GM18511 (cell line): ENCODE results near the gene BEND7.
"Not testable (repeated sequence)": the region's sequence is repeated elsewhere in the genome, so short reads cannot be mapped to it uniquely, and the experiment has no call there.

Experiments used
- ATAC-seq: cut with Tn5 transposase; IDR thresholded peaks from one replicate; pipeline ENCODE4 v1.9.1; 2021; ENCODE audit warnings: mild to moderate bottlenecking, moderate library complexity; ENCODE audit not compliant: unreplicated experiment

BEND7 gene

DNA sequence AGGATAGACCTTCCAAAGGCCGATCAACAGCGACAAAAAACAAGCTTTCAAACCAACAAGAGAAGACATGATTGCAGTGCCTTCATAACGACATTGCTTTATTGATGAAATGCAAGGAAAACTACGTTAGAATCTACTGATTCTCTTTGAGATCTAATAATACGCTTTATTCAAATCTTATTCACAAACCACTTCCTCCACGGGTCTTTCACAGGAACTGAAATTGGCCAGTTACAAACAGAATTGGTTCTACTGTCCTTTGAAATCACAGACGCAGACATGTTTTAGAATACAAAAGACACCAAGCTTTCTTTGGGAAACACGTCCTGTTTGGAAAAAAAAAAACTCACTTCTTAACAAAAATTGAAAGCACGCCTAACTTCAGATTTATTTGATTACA is 106.0 kb downstream of the BEND7 start:
- ATAC-seq = no peak

DNA sequence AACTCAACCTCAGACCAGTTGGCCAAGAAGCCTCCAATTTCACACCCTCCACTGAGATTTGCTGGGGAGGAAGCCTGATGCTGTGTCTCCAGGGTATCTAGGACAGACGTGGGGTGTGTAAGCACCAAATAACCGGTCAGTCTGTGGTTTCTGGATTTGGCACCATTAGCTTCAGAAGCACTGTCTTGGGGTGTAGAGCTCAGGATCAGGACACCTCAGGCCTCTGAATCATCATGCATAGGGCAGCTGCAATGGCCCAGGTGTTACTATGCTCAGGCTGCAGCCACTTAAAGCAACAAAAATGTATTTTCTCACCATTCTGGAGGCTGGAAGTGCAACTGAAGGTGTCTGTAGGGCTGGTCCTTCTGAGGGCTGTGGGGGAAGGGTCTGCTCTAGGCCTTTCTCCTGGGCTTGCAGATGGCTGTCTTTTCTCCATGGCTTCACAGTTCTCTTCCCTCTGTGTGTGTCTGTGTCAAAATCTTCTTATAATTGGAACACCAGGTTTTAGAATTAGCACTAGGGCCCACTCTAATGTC is 107.4 kb downstream of the BEND7 start:
- ATAC-seq = no peak

DNA sequence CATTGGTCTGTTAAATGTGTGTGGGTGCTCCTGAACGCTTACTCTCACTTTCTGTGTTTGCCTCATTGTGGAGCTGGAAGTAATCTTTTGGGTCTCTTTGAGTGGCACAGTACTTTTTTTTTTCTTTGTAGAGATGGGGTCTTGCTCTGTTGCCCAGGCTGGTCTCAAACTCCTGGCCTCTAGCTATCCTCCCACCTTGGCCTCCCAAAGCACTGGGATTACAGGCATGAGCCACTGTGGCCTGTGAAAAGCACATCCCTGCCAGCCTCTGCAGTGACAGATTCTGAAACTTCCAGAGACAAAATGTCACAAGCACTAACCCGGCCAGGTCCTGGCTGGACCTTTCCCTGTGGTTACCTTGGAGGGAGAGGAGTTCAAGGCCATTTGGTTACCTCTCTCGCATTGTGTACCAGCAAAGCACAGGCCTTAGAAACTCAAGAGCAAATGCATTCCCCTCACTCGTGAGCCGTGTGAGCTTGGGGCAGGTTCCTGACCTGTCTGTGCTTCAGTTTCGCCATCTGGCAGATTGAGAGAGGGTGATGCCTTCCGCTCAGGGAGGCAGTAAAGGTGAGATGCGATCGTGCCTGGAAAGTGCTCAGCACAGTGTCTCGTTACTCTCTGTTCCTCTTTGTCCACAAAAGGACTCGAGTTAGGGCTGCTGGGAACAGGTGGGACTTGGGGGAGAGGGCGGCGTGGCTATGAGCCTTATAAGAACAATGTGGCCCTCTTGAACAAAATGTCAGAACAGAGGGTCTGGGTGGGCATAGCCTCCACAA is 108.1 kb downstream of the BEND7 start:
- no peak for ATAC-seq

DNA sequence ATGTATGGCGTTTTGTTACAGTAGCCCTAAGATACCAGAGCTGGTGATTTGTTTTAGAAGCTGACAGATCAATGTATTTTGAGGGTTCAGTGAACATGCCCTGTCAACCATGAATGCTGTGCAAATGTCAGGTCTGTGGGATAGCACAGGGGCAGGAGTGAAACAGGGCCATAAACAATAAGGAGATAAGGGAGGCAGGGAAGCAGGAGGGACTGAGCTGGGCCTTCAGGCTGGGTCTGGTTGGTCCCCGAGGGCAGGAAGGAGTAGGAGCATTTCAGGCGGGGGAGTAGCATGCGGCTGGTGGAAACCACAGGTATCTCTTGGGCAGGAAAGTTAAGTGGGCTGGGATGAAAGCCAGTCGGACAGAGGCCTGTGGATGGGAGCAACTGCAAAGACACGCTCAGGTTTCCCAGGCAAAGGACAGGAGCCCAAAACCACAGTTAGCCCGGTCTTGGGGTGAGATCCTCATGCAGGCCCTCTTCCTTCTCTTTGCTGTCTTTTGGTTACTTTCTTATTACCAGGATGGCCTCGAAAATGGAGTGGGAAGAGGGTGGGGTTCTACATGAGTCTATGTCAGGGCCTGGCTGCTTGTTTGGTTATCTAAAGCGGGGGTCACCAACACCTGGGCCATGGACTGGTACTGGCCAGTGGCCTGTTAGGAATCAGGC is 111.2 kb downstream of the BEND7 start:
- no peak for ATAC-seq

DNA sequence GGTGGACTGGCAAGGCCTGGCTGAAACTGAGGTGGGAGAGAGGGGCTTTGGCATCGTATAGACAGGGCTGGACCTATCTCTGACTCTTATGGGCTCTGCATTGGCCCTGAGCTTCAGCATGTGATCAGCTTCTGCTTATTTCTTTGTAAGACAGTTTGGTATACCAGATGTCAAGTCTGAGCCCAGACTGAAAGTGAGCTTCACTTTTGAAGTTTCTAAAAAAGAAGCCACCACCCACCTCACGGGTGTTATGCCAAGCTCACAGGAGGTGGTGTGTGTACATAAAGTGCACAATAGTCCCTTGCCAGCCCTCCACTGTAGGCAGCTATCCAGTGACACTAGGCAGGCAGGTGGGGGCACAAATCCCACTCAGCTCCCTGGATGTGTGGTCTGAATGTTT is 112.1 kb downstream of the BEND7 start:
- no peak for ATAC-seq

DNA sequence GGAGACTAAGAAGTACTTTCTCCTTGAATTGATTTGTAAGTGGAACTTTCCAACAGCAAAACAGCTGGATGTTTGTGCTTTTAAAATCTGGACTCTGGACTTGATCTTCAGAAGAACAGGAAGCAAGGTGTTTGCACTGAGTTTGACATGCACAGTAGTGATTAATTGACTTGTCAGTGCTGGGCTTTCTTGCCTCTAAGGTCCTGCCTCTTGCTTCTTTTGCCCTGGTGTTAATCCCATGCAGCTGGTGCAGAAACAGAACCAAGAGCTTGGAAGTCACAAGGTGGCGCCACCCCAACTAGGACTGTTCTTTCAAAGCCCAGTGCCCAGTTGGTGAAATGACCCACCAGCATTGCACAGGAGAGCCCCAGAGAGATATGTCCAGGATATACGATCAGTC is 114.0 kb downstream of the BEND7 start:
- ATAC-seq = no peak

DNA sequence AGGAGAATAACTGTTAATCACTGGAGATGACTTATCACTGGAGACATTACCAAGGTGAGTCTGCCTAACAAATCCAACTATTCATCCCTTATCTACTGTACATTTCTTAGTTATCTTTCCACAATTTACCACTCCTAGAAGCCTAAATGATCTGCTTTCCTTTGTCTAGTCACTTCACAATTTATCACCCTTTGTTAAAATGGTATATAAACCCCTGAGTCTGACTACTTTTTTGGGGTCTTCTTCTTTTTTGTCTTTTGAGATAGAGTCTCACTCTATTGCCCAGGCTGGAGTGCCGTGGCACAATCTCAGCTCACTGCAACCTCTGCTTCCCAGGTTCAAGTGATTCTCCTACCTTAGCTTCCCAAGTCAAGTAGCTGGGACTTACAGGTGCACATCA is 114.7 kb downstream of the BEND7 start:
- ATAC-seq = no peak

DNA sequence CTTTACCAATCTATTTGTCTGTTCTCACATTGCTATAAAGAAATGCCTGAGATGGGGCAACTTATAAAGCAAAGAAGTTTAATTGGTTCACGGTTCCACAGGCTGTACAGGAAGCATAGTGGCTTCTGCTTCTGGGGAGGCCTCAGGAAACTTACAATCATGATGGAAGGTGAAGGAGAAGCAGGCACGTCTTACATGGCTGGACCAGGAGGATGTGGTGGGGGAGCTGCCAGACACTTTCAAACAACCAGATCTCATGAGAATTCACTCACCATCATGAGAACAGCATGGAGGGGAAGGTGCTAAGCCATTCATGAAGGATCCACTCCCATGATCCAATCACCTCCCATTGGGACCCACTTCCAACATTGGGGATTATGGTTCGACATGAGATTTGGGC is 115.9 kb downstream of the BEND7 start:
- ATAC-seq = no peak

DNA sequence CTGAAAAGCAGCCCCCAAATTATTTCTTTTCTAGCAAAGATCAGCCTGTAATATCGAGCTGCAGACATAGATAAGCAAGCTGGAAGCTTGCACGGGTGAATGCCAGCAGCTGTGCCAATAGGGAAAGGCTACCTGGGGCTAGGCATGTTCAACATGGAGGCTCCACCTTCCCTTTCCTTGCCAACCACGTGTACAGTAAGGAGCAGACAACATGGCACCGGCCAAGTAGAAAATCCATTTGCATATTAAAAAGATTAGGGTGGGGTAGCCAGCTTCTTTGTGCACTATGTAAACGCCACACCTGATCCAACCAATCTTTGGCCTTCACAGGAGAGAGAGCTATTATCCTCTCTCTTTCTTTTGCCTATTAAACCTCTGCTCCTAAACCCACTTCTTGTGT is 124.0 kb downstream of the BEND7 start:
- no peak for ATAC-seq

DNA sequence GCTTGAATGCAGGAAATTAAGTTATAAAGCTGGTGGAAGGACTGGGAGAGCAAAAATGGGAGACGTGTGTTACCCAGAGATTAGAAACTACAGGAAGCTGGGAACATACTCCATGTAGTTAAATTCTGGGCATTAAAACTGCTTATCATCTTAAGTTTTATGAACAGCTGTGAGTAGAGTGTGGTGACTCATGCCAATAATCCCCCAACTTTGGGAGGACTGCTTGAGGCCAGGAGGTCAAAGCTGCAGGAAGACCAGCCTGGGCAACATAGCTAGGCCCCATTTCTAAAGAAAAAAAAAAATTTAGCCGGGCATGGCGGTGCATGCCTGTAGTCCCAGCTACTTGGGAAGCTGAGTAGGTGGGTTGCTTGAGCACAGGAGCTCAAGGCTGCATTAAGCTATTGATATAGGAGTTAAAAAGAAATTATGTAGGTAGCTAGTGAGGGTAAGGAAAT is 124.5 kb downstream of the BEND7 start:
- ATAC-seq = no peak

DNA sequence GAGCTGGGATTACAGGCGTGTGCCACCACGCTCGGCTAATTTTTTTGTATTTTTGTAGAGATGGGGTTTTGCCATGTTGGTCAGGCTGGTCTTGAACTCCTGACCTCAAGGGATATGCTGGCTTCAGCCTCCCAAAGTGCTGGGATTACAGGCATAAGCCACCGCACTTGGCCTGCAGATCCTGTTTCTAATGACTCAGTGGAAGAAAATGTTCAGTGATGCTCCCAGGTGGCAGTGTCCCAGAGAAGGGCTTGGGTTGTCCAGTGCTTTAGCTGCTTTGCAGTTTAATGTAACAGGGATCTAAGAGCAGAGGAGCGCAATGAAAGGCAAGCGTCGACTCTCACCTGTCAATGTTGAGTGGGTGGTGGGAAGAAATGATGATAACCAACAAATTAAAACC is 125.4 kb downstream of the BEND7 start:
- ATAC-seq = not testable (repeated sequence)

DNA sequence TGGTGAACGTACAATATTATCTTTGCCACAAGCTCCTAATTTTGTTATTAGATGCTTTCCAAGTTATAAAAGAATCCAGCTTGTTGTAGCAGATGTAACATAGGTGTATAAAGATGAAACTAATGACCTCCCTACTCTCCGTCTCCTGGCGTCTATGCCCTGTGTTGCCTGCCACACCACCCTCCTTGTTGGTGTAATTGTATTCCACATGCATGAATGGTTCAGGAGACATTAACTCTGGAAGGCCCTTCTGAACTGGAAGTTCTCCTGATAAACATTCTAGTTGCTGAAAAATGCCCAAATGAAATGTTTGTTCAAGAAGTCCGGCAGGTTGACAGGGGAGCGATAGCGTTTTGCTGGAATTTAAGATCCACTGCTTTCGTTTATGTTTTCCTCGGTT is 126.8 kb downstream of the BEND7 start:
- ATAC-seq = no peak

DNA sequence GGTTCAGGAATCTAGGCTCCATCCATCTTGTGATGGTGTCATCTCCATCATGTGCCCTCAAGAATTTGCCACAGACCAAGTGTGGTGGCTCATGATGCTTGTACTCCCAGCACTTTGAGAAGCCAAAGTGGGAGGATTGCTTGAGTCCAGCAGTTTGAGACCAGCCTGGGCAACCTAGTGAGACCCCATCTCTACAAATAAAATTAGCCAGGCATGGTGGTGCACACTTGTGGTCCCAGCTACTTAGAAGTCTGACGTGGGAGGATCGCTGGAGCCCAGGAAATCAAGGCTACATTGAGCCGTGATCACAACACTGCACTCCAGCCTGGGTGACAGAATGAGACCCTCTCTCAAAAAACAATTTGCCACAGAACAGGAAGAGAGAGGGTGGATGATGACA is 127.7 kb downstream of the BEND7 start:
- no peak for ATAC-seq

DNA sequence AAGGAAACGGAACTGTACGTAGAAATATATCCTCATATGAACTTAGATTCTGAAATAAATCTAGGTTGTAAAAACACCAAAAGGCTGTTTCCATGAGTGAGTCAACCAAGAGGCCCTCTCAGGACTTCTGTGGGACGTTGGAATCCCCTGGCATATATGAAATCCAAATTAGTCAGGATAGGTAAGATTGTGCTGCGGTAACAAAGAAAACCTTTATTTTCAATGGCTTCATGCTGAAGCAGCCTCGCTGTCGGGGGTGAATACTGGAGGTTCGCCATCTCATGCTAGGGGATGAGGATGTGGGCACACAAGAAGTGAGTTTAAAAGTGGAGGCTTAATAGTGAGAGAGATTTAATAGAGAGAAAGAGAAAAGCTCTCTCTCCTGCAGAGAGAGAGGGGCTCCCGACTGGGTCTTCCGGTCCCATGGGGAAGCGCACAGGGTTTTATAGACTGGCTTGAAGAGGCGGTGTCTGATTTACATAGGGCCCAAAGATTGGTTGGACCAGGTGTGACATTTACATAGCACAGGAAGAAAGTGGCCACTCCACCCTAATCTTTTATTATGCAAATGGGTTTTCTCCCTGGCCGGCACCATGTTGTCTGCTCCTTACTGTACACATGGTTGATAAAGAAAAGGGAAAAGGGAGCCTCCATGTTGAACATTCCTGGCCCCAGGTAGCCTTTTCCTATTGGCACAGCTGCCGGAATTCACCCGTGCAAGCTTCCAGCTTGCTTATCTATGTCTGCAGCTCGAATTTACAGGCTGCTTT is 128.4 kb downstream of the BEND7 start:
- ATAC-seq = no peak

DNA sequence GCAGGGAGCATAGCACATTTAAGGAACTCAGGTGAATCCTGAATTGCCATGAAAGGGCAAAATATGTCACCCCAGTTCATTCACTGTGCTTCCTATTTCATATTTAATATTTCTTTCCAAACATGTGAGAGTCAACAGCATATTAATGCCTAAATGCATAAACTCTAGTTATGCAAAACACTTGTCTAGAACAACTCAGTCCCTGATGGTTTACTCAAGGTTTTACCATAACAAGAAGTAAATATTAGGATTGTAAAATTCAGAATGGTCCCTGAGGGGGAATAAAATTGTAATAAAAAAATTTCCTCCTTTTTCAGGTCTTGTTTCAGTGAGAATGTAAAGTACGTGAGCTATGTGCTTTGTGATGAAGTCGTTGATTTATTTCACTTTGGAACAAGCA is 129.1 kb downstream of the BEND7 start:
- no peak for ATAC-seq

DNA sequence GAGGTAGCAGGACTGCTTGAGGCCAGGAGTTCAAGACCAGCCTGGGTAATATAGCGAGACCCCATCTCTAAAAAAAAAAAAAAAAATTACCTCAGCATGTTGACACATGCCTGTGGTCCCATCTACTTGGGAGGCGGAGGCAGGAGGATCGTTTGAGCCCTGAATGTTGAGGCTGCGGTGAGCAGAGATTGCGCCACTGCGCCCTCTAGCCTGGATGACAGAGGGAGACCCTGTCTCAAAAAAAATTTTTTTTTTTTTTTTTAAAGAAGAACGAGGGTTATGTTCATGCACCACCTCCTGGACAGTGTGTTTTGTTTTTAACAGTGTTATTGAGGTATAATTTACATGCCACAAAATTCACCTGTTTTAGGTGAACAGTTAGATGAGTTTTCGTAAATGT is 129.6 kb downstream of the BEND7 start:
- ATAC-seq = no peak

DNA sequence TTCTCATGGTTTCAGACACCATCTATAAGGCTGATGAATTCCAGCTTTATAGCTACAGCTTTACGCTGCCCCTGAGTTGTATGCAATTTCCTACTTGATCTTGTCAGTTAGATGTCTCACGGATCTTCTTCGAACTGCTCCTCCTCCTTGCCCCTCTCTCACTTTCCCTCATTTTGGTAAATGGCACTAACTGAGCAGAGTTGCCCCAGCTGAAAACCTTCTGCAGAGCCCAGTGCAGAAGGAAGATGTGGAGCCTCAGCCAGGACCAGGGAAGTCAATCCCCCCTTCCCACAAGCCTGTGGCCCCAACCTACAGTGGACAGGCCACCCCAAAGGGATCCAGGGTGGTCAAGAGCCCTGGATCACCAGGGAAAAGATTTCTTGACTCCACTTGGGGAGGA is 131.8 kb downstream of the BEND7 start:
- ATAC-seq = no peak

DNA sequence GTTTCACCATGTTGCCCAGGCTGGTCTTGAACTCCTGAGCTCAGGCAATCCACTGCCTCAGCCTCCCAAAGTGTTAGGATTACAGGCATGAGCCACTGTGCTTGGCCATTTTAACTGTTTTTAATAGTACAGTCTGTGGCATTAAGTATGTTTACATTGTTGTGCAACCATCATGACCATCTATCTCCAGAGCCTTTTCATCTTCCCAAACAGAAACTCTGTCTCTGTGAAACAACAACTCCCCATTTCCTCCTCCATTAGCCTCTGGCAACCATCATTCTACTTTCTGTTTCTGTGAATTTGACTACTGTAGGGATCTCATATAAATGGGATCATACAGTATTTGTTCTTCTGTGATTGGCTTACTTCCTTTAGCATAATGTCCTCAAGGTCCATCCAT is 132.4 kb downstream of the BEND7 start:
- ATAC-seq = no peak

DNA sequence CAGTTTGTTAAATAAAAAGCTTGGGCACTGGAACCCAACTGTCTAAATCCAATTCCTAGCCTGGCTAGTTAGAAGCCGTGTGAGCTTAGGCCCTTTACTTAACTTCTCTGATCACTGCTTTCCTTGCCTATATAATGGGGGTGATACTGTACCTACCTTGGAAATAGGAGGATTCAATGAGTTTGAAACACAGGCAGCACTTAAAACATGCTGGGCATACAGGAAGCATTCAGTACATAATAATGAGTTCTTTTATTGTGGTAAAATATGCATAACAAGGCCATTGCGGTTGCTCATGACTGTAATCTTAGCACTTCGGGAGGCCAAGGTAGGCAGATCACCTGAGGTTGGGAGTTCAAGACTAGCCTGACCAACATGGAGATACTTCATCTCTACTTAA is 133.3 kb downstream of the BEND7 start:
- no peak for ATAC-seq

DNA sequence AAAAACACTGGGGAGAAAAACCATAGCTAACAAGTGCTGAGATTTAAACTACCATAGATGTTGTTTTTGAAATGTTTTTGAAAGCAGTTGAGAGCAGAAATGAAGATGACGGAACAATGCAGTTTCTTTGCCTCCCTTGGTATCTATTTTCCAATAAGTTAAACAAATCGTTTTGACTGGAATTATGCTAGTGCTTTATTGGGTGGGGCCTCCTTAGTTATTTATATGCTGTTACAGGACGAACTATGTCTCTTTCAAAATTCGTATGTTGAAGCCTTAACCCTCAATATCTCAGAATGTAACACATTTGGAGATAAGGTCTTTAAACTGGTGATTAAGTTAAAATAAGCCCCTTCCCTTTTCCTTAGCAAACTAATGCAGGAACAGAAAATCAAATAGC is 135.2 kb downstream of the BEND7 start:
- ATAC-seq = no peak

DNA sequence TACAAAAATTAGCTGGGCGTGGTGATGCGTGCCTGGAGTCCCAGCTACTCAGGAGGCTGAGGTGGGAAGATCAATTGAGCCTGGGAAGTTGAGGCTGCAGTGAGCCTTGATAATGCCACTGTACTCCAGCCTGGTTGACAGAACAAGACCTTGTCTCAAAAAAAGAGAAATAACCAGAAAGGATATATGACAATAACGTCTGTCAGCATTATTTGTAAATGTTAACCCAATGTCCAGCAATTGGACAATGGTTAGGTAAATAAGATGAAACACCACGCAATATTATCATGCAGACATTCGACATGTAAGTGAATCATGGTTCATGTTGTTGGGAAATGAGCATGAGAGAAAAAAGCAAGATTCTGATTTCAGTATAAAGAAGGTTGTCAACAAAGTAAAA is 136.1 kb downstream of the BEND7 start:
- ATAC-seq = no peak
